GM18517 (cell line): ENCODE measurements around the gene OVOL2.

Experiments used
- ATAC-seq: cut with Tn5 transposase; IDR thresholded peaks from one replicate; pipeline ENCODE4 v1.9.1; 2021; ENCODE audit warnings: mild to moderate bottlenecking, moderate library complexity; ENCODE audit not compliant: unreplicated experiment

The OVOL2 gene

DNA sequence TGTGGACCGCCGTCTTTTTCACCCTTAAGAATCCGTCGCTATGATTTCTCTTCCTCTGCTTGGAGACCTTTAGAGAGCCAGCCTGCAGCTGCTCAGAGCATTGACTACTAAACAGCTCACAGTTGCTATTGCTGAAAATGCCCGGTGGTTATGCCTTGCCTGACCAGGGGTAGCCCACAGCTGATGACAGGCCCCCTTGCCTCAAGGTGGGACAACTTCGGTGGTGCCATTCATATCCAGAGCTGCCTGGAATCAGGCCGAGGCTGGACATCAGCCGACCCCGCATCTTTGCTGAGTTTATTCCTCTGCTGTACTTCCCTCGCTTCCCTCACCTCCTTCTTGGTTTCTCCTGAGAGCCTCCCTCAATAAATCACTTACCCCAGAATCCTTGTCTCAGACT is 39.6 kb downstream of the OVOL2 start:
- no peak for ATAC-seq

- ATAC-seq = no peak
These were observed 40.9 kb downstream of the OVOL2 start for GRCh38 chr20:18016772-18017171.

- no peak for ATAC-seq
These were observed 43.3 kb downstream of the OVOL2 start for GRCh38 chr20:18014411-18014810.

DNA sequence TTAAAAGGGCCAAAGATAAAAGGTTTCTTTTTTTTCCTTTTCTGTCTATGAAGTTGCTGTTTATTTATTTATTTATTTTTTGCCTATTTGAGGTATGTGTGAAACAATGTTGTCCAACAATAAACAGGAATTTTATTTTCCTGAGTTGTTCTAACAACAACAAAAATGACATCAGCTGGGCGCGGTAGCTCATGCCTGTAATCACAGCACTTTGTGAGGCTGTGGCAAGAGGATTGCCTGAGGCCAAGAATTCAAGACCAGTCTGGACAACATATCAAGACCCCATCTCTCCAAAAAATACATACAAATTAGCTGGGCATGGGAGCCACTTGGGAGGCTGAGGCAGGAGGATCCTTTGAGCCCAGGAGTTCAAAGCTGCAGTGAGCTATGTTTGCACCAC is 44.8 kb downstream of the OVOL2 start:
- ATAC-seq = no peak

DNA sequence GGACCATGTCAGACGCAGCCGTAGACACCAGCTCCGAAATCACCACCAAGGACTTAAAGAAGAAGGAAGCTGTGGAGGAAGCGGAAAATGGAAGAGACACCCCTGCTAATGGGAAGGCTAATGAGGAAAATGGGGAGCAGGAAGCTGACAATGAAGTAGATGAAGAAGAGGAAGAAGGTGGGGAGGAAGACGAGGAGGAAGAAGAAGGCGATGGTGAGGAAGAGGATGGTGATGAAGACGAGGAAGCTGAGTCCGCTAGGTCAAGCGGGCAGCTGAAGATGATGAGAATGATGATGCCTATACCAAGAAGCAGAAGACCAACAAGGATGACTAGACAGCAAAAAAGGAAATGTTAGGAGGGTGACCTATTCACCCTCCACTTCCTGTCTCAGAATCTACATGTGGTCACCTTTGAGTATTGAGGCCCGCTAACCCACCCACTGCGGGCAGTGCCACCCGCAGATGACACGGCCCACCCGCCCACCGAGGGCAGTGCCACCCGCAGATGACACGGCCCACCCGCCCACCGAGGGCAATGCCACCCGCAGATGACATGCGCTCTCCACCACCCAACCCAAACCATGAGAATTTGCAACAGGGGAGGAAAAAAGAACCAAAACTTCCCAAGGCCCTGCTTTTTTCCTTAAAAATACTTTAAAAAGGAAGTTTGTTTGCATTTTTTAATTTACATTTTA is 45.6 kb downstream of the OVOL2 start:
- ATAC-seq = no peak

DNA sequence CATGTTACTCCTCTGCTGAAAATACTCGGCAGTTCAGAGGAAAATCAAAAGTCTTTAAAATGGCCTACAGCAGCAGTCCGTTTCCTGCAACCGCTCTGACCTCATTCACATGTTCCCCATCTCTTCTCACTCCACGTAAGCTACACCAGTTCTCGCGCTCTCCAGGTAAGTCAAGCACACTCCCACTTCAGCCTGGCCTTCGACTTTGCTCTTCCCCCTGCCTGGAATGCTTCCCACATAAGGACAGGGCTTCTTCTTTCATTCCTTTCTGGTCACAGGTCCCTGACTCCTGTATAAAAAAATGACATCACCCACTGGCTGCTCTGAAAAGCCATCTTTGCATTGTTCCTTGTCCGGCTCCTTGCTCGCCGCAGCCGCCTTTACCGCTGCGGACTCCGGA is 46.2 kb downstream of the OVOL2 start:
- ATAC-seq = no peak

DNA sequence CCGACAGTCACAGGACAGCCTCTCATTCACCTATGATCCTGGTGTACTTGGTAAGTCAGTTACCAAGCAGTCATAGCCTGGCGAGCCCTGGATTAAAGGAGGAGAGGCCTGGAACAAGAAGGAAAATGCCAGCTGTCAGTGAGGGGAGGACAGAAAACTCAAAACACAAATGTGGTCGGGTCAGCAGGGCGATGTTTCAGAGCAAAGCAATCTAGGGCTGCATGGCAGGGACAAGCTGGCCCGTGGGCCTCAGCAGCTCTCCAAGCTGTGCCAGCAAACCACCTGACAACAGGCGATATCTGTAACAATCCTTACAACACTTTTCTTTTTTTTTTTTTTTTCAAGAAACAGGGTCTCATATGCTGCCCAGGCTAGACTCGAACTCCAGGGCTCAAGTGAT is 48.6 kb downstream of the OVOL2 start:
- ATAC-seq = no peak

GRCh38 chr20:18007534-18008292 is 50.0 kb downstream of the OVOL2 start:
- no peak for ATAC-seq

DNA sequence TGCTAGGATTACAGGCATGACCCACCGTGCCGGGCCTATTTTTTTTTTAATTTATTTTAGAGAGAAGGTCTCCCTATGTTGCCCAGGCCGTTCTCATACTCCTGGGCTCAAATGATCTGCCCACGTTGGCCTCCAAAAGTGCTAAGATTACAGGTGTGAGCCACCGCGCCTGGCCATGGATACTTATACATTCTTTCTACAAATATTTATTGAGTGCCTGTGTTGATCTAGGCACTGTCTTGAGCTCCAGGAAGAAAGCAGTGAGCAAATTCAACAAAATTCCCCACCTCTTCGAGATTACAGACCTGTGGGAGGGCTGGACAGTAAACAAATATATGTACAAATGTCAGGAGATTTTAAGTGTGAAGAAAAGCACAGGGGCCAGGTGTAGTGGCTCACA is 51.0 kb downstream of the OVOL2 start:
- no peak for ATAC-seq

- no peak for ATAC-seq
These were observed 51.7 kb downstream of the OVOL2 start for GRCh38 chr20:18005990-18006364.

GRCh38 chr20:18005170-18005989 is 52.3 kb downstream of the OVOL2 start:
- peak; percentile 95 for ATAC-seq

DNA sequence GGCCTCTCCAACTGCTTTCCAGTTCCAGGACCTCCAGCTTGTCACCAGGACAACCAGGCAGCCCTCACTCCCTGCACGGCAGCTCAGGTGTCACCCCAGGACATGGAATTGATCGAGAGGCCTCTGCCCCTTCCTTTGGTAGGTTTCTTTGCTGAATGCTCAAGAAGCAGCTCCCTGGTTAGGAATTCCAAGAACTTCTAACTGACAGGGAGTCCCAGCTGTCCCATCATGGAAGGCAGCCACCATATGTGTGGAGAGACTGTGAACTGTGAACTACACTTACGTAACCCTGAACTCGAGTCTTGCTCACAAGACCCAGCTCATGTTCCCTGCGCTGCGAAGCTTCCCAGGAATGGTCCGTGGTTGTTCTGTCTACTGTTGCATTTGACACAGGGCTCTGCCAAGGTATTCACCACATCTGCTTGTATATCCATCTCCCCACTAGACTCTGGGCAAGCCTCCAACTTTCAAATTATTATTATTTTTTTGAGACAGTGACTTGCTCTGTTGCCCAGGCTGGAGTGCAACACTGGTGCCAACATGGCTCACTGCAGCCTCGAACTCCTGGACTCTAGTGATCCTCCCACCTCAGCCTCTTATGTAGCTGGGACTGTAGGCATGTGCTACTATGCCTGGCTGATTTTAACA is 53.2 kb downstream of the OVOL2 start:
- no peak for ATAC-seq

- ATAC-seq = peak; percentile 49
These were observed 53.8 kb downstream of the OVOL2 start for GRCh38 chr20:18003897-18004296.

DNA sequence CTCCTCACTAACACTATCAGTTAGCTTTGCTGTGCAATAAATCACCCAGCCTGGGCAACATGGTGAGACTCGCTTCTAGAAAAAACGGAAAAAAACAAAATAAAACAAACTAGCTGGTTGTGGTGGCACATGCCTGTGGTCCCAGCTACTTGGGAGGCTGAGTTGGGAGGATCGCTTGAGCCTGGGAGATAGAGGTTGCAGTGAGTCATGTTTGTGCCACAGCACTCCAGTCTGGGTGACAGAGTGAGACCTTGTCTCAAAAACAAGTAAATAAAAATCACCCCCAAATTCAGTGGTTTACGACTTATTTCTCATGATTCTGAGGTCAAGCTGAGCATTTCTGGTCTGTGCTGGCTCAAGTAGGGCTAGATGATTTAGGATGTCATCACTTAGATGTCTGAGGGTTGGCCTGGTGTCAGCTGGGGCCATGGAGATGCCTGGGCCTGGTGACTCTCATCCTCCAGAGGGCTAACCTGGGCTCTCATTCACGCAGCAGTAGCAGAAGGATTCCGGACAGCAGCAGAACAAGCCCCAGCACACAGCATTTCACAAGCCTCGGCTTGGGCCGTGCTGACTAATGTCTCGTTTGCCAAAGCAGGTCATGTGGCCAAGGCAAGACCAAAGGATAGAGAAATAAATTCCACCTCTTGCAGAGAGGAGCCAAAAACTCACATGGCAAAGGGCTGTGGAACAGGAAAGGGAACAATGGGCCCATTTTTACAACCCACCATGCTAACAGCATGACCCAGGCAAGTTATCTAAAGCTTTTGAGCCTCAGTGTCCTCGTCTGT is 56.4 kb downstream of the OVOL2 start:
- ATAC-seq = no peak

- ATAC-seq = no peak
These were observed 58.1 kb downstream of the OVOL2 start for GRCh38 chr20:17999566-17999965.

- no peak for ATAC-seq
These were observed 59.3 kb downstream of the OVOL2 start for GRCh38 chr20:17998446-17998845.

- no peak for ATAC-seq
These were observed 61.5 kb downstream of the OVOL2 start for GRCh38 chr20:17995967-17996819.

GRCh38 chr20:17993546-17993945 is 64.2 kb downstream of the OVOL2 start:
- no peak for ATAC-seq

DNA sequence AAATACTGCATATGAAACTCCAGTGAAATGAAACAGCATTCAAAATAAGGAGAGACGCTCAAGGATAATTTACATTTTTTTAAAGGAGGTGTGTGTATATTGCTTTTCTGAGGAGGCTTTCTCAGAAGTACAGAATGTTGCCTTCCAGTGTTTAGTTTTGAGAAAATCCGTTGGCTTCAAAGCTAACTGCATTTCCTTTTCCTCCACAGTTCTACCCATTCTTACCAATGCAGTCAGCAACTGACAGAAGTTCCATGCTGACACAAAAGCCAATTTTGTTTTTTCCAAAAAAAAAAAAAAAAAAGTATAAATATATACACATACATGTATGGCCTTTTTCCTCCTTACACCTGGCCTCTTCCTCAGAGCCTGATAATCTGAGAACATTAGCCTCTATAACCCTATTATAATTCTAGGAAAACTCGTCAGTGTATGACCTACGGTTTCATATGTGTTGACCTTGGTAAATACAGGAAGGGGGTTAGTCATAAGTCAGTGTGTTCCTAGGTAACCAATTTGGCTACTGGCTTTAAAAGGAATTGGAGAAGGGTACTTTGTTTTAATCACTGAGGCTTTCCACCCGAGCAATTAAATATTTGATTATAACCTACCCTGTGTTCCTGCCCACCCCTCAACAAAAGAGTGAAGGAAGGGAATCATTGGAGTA is 64.7 kb downstream of the OVOL2 start:
- ATAC-seq = no peak
